Ishikawa (cell line): ENCODE results near the gene USP49.

Experiments
- CEBPB ChIP-seq: IDR thresholded peaks from 2 replicates; pipeline ENCODE4 v1.6.1; 2012
- EGR1 ChIP-seq: IDR thresholded peaks from 2 replicates; pipeline ENCODE4 v1.6.1; 2012
- EP300 ChIP-seq: IDR thresholded peaks from 2 replicates; pipeline ENCODE4 v1.6.1; 2012; ENCODE audit warnings: borderline replicate concordance
- MAX ChIP-seq: IDR thresholded peaks from 2 replicates; pipeline ENCODE4 v1.6.1; 2012
- NFIC ChIP-seq: IDR thresholded peaks from 2 replicates; pipeline ENCODE4 v1.6.1; 2012
- RAD21 ChIP-seq: IDR thresholded peaks from 2 replicates; pipeline ENCODE4 v1.6.1; 2012; ENCODE audit warnings: low read depth
- REST ChIP-seq: IDR thresholded peaks from 2 replicates; pipeline ENCODE4 v1.6.1; 2012; ENCODE audit warnings: low read depth, mild to moderate bottlenecking
- TEAD4 ChIP-seq: IDR thresholded peaks from 2 replicates; pipeline ENCODE4 v1.6.1; 2012
- YY1 ChIP-seq: IDR thresholded peaks from 2 replicates; pipeline ENCODE4 v1.6.1; 2012; ENCODE audit warnings: low read depth

GRCh38 chr6:41859356-41859755 lies 35.8 kb downstream of the USP49 start:
- TF ChIP-seq MAX (no peak), NFIC (no peak), YY1 (no peak), TEAD4 (no peak), EP300 (no peak), RAD21 (no peak), EGR1 (no peak), CEBPB (no peak), REST (no peak)
